K562 (cell line): ENCODE data around the gene KCTD21. TPM values are rescaled to one million over a fixed set of nuclear protein-coding genes. Genes with fewer than 3 reads are reported as not detected.
A peak's percentile ranks its signal among the peaks of the same experiment; 100 is the strongest.

Experiments used
- ATAC-seq: fragments of 200-7000 bp; cut with Tn5 transposase; 3 replicates; pipeline ENCODE4 v1.9.1; 2020; ENCODE audit warnings: moderate library complexity
- BruUV-seq: library from RNA; stranded (reverse); fragments of 400-500 nt; replicated peaks from 2 replicates; lab custom pipeline; 2021; lab: Mats Ljungman, UMichigan
- CTCF ChIA-PET: fragments of 300-600 bp; formaldehyde crosslinking; extraction: SDS; loops from one replicate; lab custom pipeline; 2021; ENCODE audit warnings: low intra/inter-chr PET ratio; lab: Yijun Ruan, JAX
- POLR2A ChIA-PET: fragments of 300-600, 350-650 bp; sonication (Branson Sonifier 250); formaldehyde crosslinking; extraction: SDS; loops from one replicate; lab custom pipeline; 2021; ENCODE audit warnings: antibody characterized with exemption, inconsistent platforms; lab: Yijun Ruan, JAX
- DNase-seq, 4 experiments: peaks; one replicate each; pipeline versions ENCODE4 v3.0.0 to v3.0.0-alpha.2; 2011 to 2018; ENCODE audit warnings: low spot score in 3 of 4, mixed read lengths in 3 of 4; ENCODE audit errors: extremely low read depth in 1 of 4
- FAIRE-seq: peaks from 2 replicates; lab custom pipeline; 2011; peaks lifted over from hg19 to GRCh38; lab: Jason Lieb, UNC
- H2AFZ ChIP-seq: 2 replicates; pipeline ENCODE4 v1.6.0; 2011; ENCODE audit warnings: low read depth, low read length, control low read depth, inconsistent platforms
- H3K27ac ChIP-seq: fragments of 200-600 bp; 3 replicates; pipeline ENCODE4 v1.8.0; 2011; ENCODE audit warnings: low read depth, mild to moderate bottlenecking, control low read depth, inconsistent platforms, low read length, moderate library complexity, mixed read lengths; ENCODE audit errors: extremely low read depth
- H3K27me3 ChIP-seq, 2 experiments: fragments of 300-600 bp in 1 of 2; 2 replicates in 1 of 2; 3 replicates in 1 of 2; pipeline versions ENCODE4 v1.6.0 to v1.8.0; 2011; ENCODE audit warnings: inconsistent platforms in 2 of 2, low read length in 2 of 2, mild to moderate bottlenecking in 1 of 2, mixed read lengths in 1 of 2, moderate library complexity in 1 of 2; ENCODE audit not compliant: control insufficient read depth in 2 of 2, insufficient read depth in 2 of 2
- H3K36me3 ChIP-seq: fragments of 300-600 bp; 3 replicates; pipeline ENCODE4 v1.8.0; 2011; ENCODE audit warnings: mild to moderate bottlenecking, low read length, inconsistent platforms; ENCODE audit not compliant: control insufficient read depth, insufficient read depth
- H3K4me1 ChIP-seq, 2 experiments: fragments of 200-600 bp in 1 of 2; replicated peaks in 1 of 2; 2 replicates in 1 of 2; 3 replicates in 1 of 2; pipeline versions ENCODE4 v1.5.1 to v1.8.0; 2011; ENCODE audit warnings: inconsistent platforms in 2 of 2, low read length in 2 of 2, mild to moderate bottlenecking in 1 of 2, mixed read lengths in 1 of 2, moderate library complexity in 1 of 2; ENCODE audit not compliant: control insufficient read depth in 2 of 2, insufficient read depth in 2 of 2
- H3K4me2 ChIP-seq: 2 replicates; pipeline ENCODE4 v1.6.1; 2011; ENCODE audit warnings: low read length, control low read depth, inconsistent platforms, mixed read lengths; ENCODE audit not compliant: insufficient read depth
- H3K4me3 ChIP-seq: fragments of 200-600 bp; sonication (generic), shearing (Covaris generic); 2 replicates; pipeline ENCODE4 v1.5.1; 2016; ENCODE audit warnings: control low read depth, inconsistent platforms
- H3K79me2 ChIP-seq: fragments of 200-600 bp; 3 replicates; pipeline ENCODE4 v1.8.0; 2011; ENCODE audit warnings: low read length, inconsistent platforms; ENCODE audit not compliant: control insufficient read depth, insufficient read depth
- H3K9ac ChIP-seq, 2 experiments: 2 replicates each; pipeline versions ENCODE4 v1.6.0 to v1.6.1; 2011; ENCODE audit warnings: low read depth in 2 of 2, low read length in 2 of 2, control low read depth in 1 of 2, inconsistent platforms in 1 of 2, mild to moderate bottlenecking in 1 of 2, mixed read lengths in 1 of 2; ENCODE audit not compliant: insufficient read depth in 1 of 2
- H3K9me1 ChIP-seq: one replicate; pipeline ENCODE4 v1.6.0; 2011; ENCODE audit warnings: inconsistent platforms, mild to moderate bottlenecking, low read length, moderate library complexity; ENCODE audit not compliant: control insufficient read depth, insufficient read depth
- H3K9me3 ChIP-seq: replicated peaks from 2 replicates; pipeline ENCODE4 v1.5.1; 2011; ENCODE audit warnings: low read depth, low read length, inconsistent platforms; ENCODE audit not compliant: control insufficient read depth, insufficient read depth
- H4K20me1 ChIP-seq: replicated peaks from 2 replicates; pipeline ENCODE4 v1.6.1; 2011; ENCODE audit warnings: low read length, inconsistent platforms, mixed read lengths; ENCODE audit not compliant: control insufficient read depth, insufficient read depth
- CBFA2T3 ChIP-seq: fragments of 450-650 bp; IDR thresholded peaks from 2 replicates; pipeline ENCODE4 v1.6.1; 2017
- FIP1L1 ChIP-seq: fragments of 200-400 bp; formaldehyde crosslinking; IDR thresholded peaks from 2 replicates; pipeline ENCODE4 v1.6.1; 2018; ENCODE audit warnings: mild to moderate bottlenecking, low read depth, low read length; ENCODE audit not compliant: poor library complexity, severe bottlenecking
- GATA2 ChIP-seq: sonication (generic); formaldehyde crosslinking; IDR thresholded peaks from 2 replicates; pipeline ENCODE4 v1.4.0; 2020; ENCODE audit warnings: mild to moderate bottlenecking, missing genetic modification reagents
- HDGF ChIP-seq: fragments of 450-650 bp; IDR thresholded peaks from 2 replicates; pipeline ENCODE4 v1.6.1; 2016
- KDM4B ChIP-seq, 2 experiments: fragments of 450-650 bp in 1 of 2; sonication (generic) in 1 of 2; IDR thresholded peaks; 2 replicates each; pipeline ENCODE4 v1.6.1; 2016 to 2017; ENCODE audit warnings: borderline replicate concordance in 2 of 2, antibody characterized with exemption in 1 of 2, low read depth in 1 of 2, mild to moderate bottlenecking in 1 of 2
- KLF6 ChIP-seq: fragments of 250-450 bp; sonication (Bioruptor Pico); IDR thresholded peaks from 2 replicates; pipeline ENCODE4 v1.4.0; 2020; ENCODE audit warnings: mild to moderate bottlenecking, moderate library complexity, borderline replicate concordance
- MEIS2 ChIP-seq: fragments of 450-650 bp; IDR thresholded peaks from 2 replicates; pipeline ENCODE4 v1.6.1; 2014; ENCODE audit warnings: mild to moderate bottlenecking; ENCODE audit not compliant: partially characterized antibody
- RBBP5 ChIP-seq: fragments of 200-600 bp; sonication (generic); IDR thresholded peaks from 2 replicates; pipeline ENCODE4 v1.6.1; 2012; ENCODE audit warnings: borderline replicate concordance, mild to moderate bottlenecking, low read length, control low read depth, inconsistent platforms; ENCODE audit not compliant: insufficient read depth, poor library complexity, severe bottlenecking
- ZNF668 ChIP-seq: fragments of 250-450 bp; sonication (Bioruptor Pico); IDR thresholded peaks from 2 replicates; pipeline ENCODE4 v1.8.0; 2022; ENCODE audit warnings: mild to moderate bottlenecking, inconsistent platforms
- WGBS: fragments of 100-300 bp; shearing (Covaris generic); methylation state at CpG from one replicate; pipeline ENCODE4 v1.1.6; 2016; ENCODE audit warnings: low coverage, mixed read lengths; ENCODE audit not compliant: insufficient coverage; ENCODE audit errors: missing lambda C conversion rate; 5-methylcytosine and 5-hydroxymethylcytosine counted together
- in situ Hi-C: fragments of 300-500 bp; cut with MboI; formaldehyde crosslinking; loops from 4 replicates; pipeline ENCODE4 v1.15.0; 2018; ENCODE audit warnings: inconsistent platforms, mixed read lengths
- intact Hi-C: fragments of 100-400 bp; cut with micrococcal nuclease; formaldehyde crosslinking; loops from 2 replicates; pipeline ENCODE4 v1.14.2; 2022
- polyA plus RNA-seq, 8 experiments: library from polyadenylated mRNA; depleted of rRNA in 4 of 8; stranded (reverse) in 5 of 8; unstranded in 3 of 8; fragments of >200 nt; fragmentation: Nextera tagmentation in 2 of 8; fragmentation: Illumina TruSeq in 1 of 8; extraction: Ambion mirVana in 2 of 8; extraction: Trizol in 1 of 8; gene quantifications; 2 replicates each; pipeline versions ENCODE4 v1.2.1 to v1.2.3, GENCODE V29; 2011 to 2014; ENCODE audit warnings: inconsistent platforms in 1 of 8, missing spikeins in 1 of 8
- total RNA-seq, 7 experiments: library from RNA; depleted of rRNA in 6 of 7; stranded (reverse); fragments of >200 nt in 6 of 7; fragmentation: Illumina TruSeq in 2 of 7; extraction: Trizol in 2 of 7; gene quantifications; 2 replicates each; pipeline versions ENCODE4 v1.2.1 to v1.2.3, GENCODE V29; 2011 to 2021; ENCODE audit warnings: low replicate concordance in 1 of 7
- TF ChIP-seq, protein P1 (sequence below): fragments of 450-650 bp; IDR thresholded peaks from 2 replicates; pipeline ENCODE4 v1.6.1; 2016; ENCODE audit warnings: low read depth, mild to moderate bottlenecking, moderate library complexity
- TF ChIP-seq, protein P2 (sequence below): sonication (generic); formaldehyde crosslinking; IDR thresholded peaks from 2 replicates; pipeline ENCODE4 v1.8.1; 2023; ENCODE audit warnings: mild to moderate bottlenecking, missing genetic modification reagents
- TF ChIP-seq, protein P3 (sequence below), 2 experiments: fragments of 450-650 bp; conservative IDR thresholded peaks; 2 replicates each; pipeline ENCODE4 v1.6.1; 2017; ENCODE audit warnings: mild to moderate bottlenecking in 2 of 2, moderate library complexity in 2 of 2
- TF ChIP-seq, protein P4 (sequence below), 2 experiments: fragments of 200-800 bp in 1 of 2; sonication (Bioruptor generic) in 1 of 2; sonication (generic) in 1 of 2; formaldehyde crosslinking in 1 of 2; IDR thresholded peaks in 1 of 2; conservative IDR thresholded peaks in 1 of 2; 2 replicates each; pipeline versions ENCODE4 v1.5.0 to v1.6.1; 2016 to 2020; ENCODE audit warnings: missing compliant biosample characterization in 1 of 2, missing genetic modification characterization in 1 of 2, missing genetic modification reagents in 1 of 2

Gene KCTD21
- total and polyA plus RNA-seq, 9 of the 15 experiments (the other 6 are each of a cell fraction or from before 2014, with no cell fraction given): 0.34 to 5.4 (median 1.9) TPM

DNA sequence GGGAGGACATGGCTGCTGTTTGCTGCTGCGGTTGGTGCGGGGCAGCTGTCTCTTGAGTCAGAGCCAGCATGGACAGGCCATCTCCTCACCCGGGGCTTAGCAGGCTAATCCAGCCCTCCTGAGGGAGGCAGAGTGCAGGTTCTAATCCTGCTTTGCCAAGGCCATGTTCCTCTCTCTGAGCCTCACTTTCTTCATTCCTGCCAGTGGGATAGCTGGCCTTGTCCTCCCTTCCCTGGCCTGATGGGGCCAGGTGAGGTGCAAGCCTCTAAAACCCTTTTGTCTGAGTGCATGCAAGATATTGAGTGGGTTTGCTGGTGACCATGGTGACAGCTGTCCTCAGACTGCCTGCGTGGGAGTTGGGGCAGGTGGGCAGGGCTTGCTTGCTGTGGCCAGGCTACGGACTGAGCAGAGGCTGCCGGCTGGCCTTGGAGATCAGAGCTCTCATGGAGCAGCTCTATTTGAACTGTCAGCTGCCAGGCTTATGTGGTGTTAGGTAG, 3.8 kb upstream of the KCTD21 start:
- no peaks in the 10 kb centered on the region for H3K36me3 ChIP-seq
- H3K4me3 ChIP-seq: no peak overlapping the region
- no peaks in the 10 kb centered on the region for H3K9me3 ChIP-seq
- H3K4me1 ChIP-seq: peaks cover 38 to 53% of the 10 kb centered on the region in 2 experiments
- 28% methylated on average over 6 of the region's 6 CpGs for WGBS
- no peak overlapping the region; the same call in 1 of the 2 replicates for H2AFZ ChIP-seq
- peak overlapping the region; percentile 5 to 87; a peak in 2 of 4 replicates for H3K9ac ChIP-seq
- ChIA-PET CTCF (no interaction called here), POLR2A (no interaction called here)
- intact Hi-C loops: no loop called here
- BruUV-seq: no TSS peak
- DNase-seq (peak; percentile 55 to 68 (median 60)), ATAC-seq (no peak), FAIRE-seq (peak; percentile 91)
- H3K79me2 ChIP-seq: peaks cover 14% of the 10 kb centered on the region
- no peaks in the 10 kb centered on the region; the same call in 1 of the 2 replicates for H4K20me1 ChIP-seq
- H3K9me1 ChIP-seq: no peaks in the 10 kb centered on the region
- peak overlapping the region; percentile 42 for H3K4me2 ChIP-seq
- H3K27me3 ChIP-seq: no peaks in the 10 kb centered on the region
- in situ Hi-C loops: no loop called here
- H3K27ac ChIP-seq: no peak overlapping the region
- TF ChIP-seq, protein P1, sequence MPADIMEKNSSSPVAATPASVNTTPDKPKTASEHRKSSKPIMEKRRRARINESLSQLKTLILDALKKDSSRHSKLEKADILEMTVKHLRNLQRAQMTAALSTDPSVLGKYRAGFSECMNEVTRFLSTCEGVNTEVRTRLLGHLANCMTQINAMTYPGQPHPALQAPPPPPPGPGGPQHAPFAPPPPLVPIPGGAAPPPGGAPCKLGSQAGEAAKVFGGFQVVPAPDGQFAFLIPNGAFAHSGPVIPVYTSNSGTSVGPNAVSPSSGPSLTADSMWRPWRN: no peak
- no peak for TF ChIP-seq GATA2 (CRISPR knock-in tag)
- TF ChIP-seq FIP1L1: no peak
- TF ChIP-seq KDM4B (IDR thresholded peaks at IDR 0.05; ENCODE audit: borderline replicate concordance in 2 of 2, low read depth in 1 of 2): peak in 1 of 2 experiments; percentile 56; a peak in 1 of 4 replicates
- TF ChIP-seq, protein P2, sequence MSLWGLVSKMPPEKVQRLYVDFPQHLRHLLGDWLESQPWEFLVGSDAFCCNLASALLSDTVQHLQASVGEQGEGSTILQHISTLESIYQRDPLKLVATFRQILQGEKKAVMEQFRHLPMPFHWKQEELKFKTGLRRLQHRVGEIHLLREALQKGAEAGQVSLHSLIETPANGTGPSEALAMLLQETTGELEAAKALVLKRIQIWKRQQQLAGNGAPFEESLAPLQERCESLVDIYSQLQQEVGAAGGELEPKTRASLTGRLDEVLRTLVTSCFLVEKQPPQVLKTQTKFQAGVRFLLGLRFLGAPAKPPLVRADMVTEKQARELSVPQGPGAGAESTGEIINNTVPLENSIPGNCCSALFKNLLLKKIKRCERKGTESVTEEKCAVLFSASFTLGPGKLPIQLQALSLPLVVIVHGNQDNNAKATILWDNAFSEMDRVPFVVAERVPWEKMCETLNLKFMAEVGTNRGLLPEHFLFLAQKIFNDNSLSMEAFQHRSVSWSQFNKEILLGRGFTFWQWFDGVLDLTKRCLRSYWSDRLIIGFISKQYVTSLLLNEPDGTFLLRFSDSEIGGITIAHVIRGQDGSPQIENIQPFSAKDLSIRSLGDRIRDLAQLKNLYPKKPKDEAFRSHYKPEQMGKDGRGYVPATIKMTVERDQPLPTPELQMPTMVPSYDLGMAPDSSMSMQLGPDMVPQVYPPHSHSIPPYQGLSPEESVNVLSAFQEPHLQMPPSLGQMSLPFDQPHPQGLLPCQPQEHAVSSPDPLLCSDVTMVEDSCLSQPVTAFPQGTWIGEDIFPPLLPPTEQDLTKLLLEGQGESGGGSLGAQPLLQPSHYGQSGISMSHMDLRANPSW (CRISPR knock-in tag): no peak
- TF ChIP-seq MEIS2: peak; percentile 14
- 0 out of 2 replicates have a peak, but pooled peaks have one; percentile 10 for TF ChIP-seq CBFA2T3
- no peak for TF ChIP-seq HDGF
- TF ChIP-seq, protein P3, sequence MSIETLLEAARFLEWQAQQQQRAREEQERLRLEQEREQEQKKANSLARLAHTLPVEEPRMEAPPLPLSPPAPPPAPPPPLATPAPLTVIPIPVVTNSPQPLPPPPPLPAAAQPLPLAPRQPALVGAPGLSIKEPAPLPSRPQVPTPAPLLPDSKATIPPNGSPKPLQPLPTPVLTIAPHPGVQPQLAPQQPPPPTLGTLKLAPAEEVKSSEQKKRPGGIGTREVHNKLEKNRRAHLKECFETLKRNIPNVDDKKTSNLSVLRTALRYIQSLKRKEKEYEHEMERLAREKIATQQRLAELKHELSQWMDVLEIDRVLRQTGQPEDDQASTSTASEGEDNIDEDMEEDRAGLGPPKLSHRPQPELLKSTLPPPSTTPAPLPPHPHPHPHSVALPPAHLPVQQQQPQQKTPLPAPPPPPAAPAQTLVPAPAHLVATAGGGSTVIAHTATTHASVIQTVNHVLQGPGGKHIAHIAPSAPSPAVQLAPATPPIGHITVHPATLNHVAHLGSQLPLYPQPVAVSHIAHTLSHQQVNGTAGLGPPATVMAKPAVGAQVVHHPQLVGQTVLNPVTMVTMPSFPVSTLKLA (conservative IDR thresholded peaks at IDR 0.05): 0 out of 4 replicates have a peak, but pooled peaks of 1 of the 2 experiments have one; percentile 20
- no peak for TF ChIP-seq ZNF668 (CRISPR knock-in tag)
- TF ChIP-seq, protein P4, sequence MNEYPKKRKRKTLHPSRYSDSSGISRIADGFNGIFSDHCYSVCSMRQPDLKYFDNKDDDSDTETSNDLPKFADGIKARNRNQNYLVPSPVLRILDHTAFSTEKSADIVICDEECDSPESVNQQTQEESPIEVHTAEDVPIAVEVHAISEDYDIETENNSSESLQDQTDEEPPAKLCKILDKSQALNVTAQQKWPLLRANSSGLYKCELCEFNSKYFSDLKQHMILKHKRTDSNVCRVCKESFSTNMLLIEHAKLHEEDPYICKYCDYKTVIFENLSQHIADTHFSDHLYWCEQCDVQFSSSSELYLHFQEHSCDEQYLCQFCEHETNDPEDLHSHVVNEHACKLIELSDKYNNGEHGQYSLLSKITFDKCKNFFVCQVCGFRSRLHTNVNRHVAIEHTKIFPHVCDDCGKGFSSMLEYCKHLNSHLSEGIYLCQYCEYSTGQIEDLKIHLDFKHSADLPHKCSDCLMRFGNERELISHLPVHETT (CRISPR knock-in tag; conservative IDR thresholded peaks at IDR 0.05 in 1 of 2, IDR thresholded peaks at IDR 0.05 in 1 of 2): 0 out of 4 replicates have a peak, but pooled peaks of 1 of the 2 experiments have one; percentile 18
- TF ChIP-seq RBBP5: no peak
- no peak for TF ChIP-seq KLF6 (CRISPR knock-in tag)
